Caco-2 (cell line): ENCODE results near the gene FASTKD1. TPM values are rescaled to one million over a fixed set of nuclear protein-coding genes. Genes with fewer than 3 reads are reported as not detected.
"Not testable (repeated sequence)": the region's sequence is repeated elsewhere in the genome, so short reads cannot be mapped to it uniquely, and the experiment has no call there.

Experiments used
- BruUV-seq: library from RNA; stranded (reverse); fragments of 400-500 nt; replicated peaks from 2 replicates; lab custom pipeline; 2021; lab: Mats Ljungman, UMichigan
- CTCF ChIA-PET: fragments of 300-600 bp; sonication (Branson Sonifier 250); formaldehyde crosslinking; loops from one replicate; lab custom pipeline; 2022; ENCODE audit warnings: antibody characterized with exemption; lab: Charles Lee
- POLR2A ChIA-PET: fragments of 300-600 bp; sonication (Branson Sonifier 250); formaldehyde crosslinking; loops from one replicate; lab custom pipeline; 2022; ENCODE audit warnings: antibody characterized with exemption; lab: Charles Lee
- DNase-seq, 2 experiments: peaks; one replicate each; pipeline versions ENCODE4 v3.0.0 to v3.0.0-alpha.2; 2020 to 2022
- H3K27me3 ChIP-seq: replicated peaks from 2 replicates; pipeline ENCODE4 v1.6.0; 2011; ENCODE audit warnings: low read length; ENCODE audit not compliant: control insufficient read depth, insufficient read depth
- H3K36me3 ChIP-seq: 2 replicates; pipeline ENCODE4 v1.5.1; 2011; ENCODE audit warnings: low read length; ENCODE audit not compliant: control insufficient read depth, insufficient read depth
- H3K4me1 ChIP-seq: fragments of 250-450 bp; sonication (Bioruptor Pico); 2 replicates; pipeline ENCODE4 v1.5.1; 2020; ENCODE audit warnings: mild to moderate bottlenecking
- H3K4me3 ChIP-seq: 2 replicates; pipeline ENCODE4 v1.5.1; 2011; ENCODE audit warnings: low read depth, mild to moderate bottlenecking, control low read depth, low read length
- H3K9me3 ChIP-seq: fragments of 250-450 bp; sonication (Bioruptor Pico); 2 replicates; pipeline ENCODE4 v1.5.1; 2020; ENCODE audit warnings: mild to moderate bottlenecking, moderate library complexity
- H3K27ac Mint-ChIP-seq: one replicate; pipeline ENCODE4 v1.8.0; 2022; ENCODE audit warnings: mixed read lengths; ENCODE audit not compliant: unreplicated experiment
- H3K27me3 Mint-ChIP-seq: one replicate; pipeline ENCODE4 v1.8.0; 2022; ENCODE audit warnings: mixed read lengths; ENCODE audit not compliant: insufficient read depth, unreplicated experiment
- H3K36me3 Mint-ChIP-seq: one replicate; pipeline ENCODE4 v1.8.0; 2022; ENCODE audit warnings: mild to moderate bottlenecking, mixed read lengths; ENCODE audit not compliant: insufficient read depth, unreplicated experiment
- H3K4me1 Mint-ChIP-seq: one replicate; pipeline ENCODE4 v1.8.0; 2022; ENCODE audit warnings: low read depth, mixed read lengths; ENCODE audit not compliant: unreplicated experiment
- H3K4me3 Mint-ChIP-seq: one replicate; pipeline ENCODE4 v1.8.0; 2022; ENCODE audit warnings: mild to moderate bottlenecking, moderate library complexity, mixed read lengths; ENCODE audit not compliant: unreplicated experiment
- H3K9me3 Mint-ChIP-seq: one replicate; pipeline ENCODE4 v1.8.0; 2022; ENCODE audit warnings: mixed read lengths; ENCODE audit not compliant: unreplicated experiment
- intact Hi-C: fragments of 100-400 bp; cut with micrococcal nuclease; formaldehyde crosslinking; loops from one replicate; pipeline ENCODE4 v1.10.0; 2022; ENCODE audit not compliant: unreplicated experiment
- total RNA-seq: library from RNA; stranded (reverse); gene quantifications from 2 replicates; pipeline ENCODE4 v1.2.3, GENCODE V29; 2022
- TF ChIP-seq, protein P1 (sequence below), 2 experiments: fragments of 200-600 bp in 1 of 2; IDR thresholded peaks; 1 replicate in 1 of 2; 2 replicates in 1 of 2; pipeline versions ENCODE4 v1.5.1 to v1.8.0; 2011 to 2022; ENCODE audit warnings: antibody characterized with exemption in 1 of 2, control low read depth in 1 of 2, inconsistent platforms in 1 of 2, low read depth in 1 of 2, low read length in 1 of 2, mild to moderate bottlenecking in 1 of 2, moderate library complexity in 1 of 2; ENCODE audit not compliant: insufficient read depth in 1 of 2, severe bottlenecking in 1 of 2, unreplicated experiment in 1 of 2

Gene FASTKD1
- total RNA-seq, 1 experiment from 2014 or later, result 27.6 TPM

DNA sequence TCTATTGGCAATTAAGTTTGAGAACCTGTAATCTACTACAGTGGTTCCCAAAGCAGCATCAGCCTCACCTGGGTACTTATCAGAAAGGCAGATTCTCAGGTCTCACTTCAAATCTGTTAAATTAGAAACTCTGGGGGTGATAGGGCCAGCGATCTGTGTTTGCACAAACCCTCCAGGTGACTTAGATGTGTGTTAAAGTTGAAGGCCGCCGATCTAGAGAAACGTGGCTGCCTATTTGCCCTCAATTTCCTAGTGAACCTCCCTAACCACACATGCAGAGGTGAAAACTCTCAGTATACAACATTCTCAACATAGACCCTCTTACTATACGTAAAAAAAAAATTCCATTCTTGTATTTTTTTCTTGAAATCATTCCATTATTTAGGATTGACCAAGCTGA is 50.0 kb downstream of the FASTKD1 start:
- Histone ChIP-seq H3K27me3 (no peaks in the 10 kb centered on the region), H3K4me1 (no peaks in the 10 kb centered on the region), H3K4me3 (no peak overlapping the region), H3K36me3 (no peaks in the 10 kb centered on the region), H3K9me3 (no peaks in the 10 kb centered on the region)
- Mint-ChIP-seq H3K9me3 (no peaks in the 10 kb centered on the region), H3K4me1 (no peaks in the 10 kb centered on the region), H3K27me3 (no peaks in the 10 kb centered on the region), H3K4me3 (no peak overlapping the region), H3K36me3 (no peaks in the 10 kb centered on the region), H3K27ac (no peak overlapping the region)
- ChIA-PET POLR2A (no interaction called here), CTCF (no interaction called here)
- BruUV-seq, result no TSS peak
- no peak for DNase-seq
- intact Hi-C loops, result no loop called here
- TF ChIP-seq, protein P1, sequence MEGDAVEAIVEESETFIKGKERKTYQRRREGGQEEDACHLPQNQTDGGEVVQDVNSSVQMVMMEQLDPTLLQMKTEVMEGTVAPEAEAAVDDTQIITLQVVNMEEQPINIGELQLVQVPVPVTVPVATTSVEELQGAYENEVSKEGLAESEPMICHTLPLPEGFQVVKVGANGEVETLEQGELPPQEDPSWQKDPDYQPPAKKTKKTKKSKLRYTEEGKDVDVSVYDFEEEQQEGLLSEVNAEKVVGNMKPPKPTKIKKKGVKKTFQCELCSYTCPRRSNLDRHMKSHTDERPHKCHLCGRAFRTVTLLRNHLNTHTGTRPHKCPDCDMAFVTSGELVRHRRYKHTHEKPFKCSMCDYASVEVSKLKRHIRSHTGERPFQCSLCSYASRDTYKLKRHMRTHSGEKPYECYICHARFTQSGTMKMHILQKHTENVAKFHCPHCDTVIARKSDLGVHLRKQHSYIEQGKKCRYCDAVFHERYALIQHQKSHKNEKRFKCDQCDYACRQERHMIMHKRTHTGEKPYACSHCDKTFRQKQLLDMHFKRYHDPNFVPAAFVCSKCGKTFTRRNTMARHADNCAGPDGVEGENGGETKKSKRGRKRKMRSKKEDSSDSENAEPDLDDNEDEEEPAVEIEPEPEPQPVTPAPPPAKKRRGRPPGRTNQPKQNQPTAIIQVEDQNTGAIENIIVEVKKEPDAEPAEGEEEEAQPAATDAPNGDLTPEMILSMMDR (IDR thresholded peaks at IDR 0.05; ENCODE audit: insufficient read depth in 1 of 2, low read depth in 1 of 2, low read length in 1 of 2, severe bottlenecking in 1 of 2, unreplicated experiment in 1 of 2), result no peak

DNA sequence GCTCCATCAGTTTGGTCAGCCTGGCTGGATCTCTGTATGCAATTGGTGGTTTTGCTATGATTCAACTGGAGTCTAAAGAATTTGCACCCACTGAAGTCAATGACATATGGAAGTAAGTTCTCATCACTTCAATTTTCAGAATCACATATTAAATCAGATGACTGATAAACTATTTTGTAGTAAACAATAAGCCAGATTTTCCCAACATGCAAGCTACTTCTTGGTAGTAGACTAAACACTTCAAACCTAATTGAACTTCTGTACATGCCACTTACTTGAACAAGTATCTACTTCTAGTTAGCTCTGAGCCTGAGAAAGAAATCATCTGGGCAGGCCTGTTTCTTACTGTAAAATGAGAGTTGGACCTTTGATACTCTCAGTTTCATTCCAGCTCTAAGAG is 52.8 kb downstream of the FASTKD1 start:
- no peaks in the 10 kb centered on the region for H3K27me3 ChIP-seq
- intact Hi-C loops, result no loop called here
- no TSS peak for BruUV-seq
- ChIA-PET POLR2A (no interaction called here), CTCF (no interaction called here)
- no peak for DNase-seq
- Mint-ChIP-seq H3K27ac (no peak overlapping the region), H3K4me3 (no peak overlapping the region), H3K4me1 (peaks cover 2% of the 10 kb centered on the region), H3K36me3 (no peaks in the 10 kb centered on the region), H3K27me3 (no peaks in the 10 kb centered on the region), H3K9me3 (no peaks in the 10 kb centered on the region)
- no peaks in the 10 kb centered on the region for H3K4me1 ChIP-seq
- no peaks in the 10 kb centered on the region for H3K9me3 ChIP-seq
- H3K4me3 ChIP-seq, result no peak overlapping the region
- TF ChIP-seq, protein P1 (IDR thresholded peaks at IDR 0.05; ENCODE audit: insufficient read depth in 1 of 2, low read depth in 1 of 2, low read length in 1 of 2, severe bottlenecking in 1 of 2, unreplicated experiment in 1 of 2), result no peak
- H3K36me3 ChIP-seq, result no peaks in the 10 kb centered on the region

DNA sequence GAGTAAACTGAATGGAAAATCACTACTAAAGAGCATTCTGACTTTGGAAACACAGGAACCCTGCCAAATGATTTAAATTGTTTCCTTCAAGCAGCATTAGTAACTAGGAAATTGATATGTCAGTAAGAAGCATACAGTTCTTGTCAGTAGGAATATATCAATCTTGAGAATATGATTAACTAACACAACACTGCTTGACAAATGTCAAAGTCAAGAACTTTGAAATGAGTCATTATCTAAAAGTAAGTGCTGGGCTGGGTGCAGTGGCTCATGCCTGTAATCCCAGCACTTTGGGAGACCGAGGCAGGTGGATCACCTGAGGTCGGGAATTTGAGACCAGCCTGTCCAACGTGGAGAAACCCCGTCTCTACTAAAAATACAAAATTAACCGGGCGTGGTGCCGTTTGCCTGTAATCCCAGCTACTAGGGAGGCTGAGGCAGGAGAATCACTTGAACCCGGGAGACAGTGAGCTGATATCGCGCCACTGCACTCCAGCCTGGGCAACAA is 57.1 kb downstream of the FASTKD1 start:
- H3K36me3 Mint-ChIP-seq, POLR2A ChIA-PET, H3K4me3 Mint-ChIP-seq, H3K4me1 Mint-ChIP-seq, H3K27me3 Mint-ChIP-seq, H3K4me1 ChIP-seq, H3K4me3 ChIP-seq, H3K9me3 Mint-ChIP-seq, H3K27me3 ChIP-seq, H3K27ac Mint-ChIP-seq, intact Hi-C loops, DNase-seq, H3K36me3 ChIP-seq, H3K9me3 ChIP-seq, BruUV-seq: not testable (repeated sequence)
- CTCF ChIA-PET, result interaction anchor here (0.6 kb wide), 1 partner anchor 64 kb away, joined by 4 read pairs; no protein-coding TSS in a partner anchor

DNA sequence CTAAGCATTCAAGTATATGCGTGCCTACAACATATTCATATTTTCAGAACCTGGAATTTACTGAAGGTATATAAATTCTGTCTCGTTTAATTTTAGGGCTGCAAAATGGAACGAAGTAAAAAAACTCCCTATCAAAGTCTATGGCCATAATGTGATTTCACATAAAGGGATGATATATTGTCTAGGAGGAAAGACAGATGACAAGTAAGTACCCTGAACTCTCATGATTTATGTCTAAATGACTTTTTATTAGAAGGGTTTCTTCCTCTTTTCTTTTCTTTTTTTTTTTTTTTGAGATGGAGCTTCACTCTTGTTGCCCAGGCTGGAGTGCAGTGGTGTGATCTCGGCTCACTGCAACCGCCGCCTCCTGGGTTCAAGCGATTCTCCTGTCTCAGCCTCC is 58.9 kb downstream of the FASTKD1 start:
- H3K4me1 ChIP-seq, H3K27ac Mint-ChIP-seq, DNase-seq, H3K27me3 ChIP-seq, H3K36me3 ChIP-seq, H3K36me3 Mint-ChIP-seq, H3K4me3 ChIP-seq, H3K4me3 Mint-ChIP-seq, BruUV-seq, H3K4me1 Mint-ChIP-seq, POLR2A ChIA-PET, H3K9me3 ChIP-seq, CTCF ChIA-PET, H3K27me3 Mint-ChIP-seq, intact Hi-C loops, H3K9me3 Mint-ChIP-seq: not testable (repeated sequence)
